ENCODE results near the gene PDX1.
A peak's percentile ranks its signal among the peaks of the same experiment; 100 is the strongest.

The PDX1 gene

DNA sequence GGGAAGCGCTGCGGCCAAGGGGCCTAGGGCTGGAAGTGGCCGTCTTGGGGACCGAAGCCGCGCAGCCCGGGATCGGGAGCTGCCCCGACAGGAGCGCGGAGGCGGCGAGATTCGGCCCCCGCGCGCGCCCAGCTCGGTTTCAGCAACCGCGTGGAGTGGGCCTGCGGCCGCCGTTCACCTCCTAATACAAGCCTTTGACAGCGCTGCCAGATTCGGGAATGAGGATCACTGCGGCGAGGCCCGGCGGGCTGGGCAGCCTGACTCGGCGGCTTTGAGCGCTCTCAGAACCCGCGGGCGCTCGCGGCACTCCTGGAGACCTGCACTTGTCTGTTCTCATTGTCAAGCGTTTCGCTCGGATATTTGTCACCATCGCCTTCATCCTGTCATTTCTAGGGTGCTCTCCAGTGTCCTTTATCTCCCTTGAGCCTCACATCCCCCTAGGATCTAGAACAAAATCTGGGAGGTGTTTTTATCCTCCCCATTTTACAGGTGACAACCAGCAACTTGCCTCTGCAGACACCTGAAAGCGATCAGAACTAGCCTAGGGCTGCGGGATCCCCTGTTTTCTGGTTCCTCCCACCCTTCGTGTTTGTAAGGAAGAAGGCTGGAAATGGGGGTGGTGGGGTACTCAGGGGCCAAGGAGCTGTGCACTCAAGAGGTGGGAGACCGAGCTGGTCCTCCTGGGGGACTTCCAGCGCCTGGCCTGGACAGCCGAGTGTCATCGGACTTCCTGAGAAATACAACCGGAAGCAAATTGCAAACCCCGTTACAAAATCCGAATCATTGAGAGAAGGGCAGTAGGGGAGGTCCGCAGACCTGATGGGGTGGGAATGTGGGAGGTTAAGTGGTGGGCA is 50.8 kb downstream of the PDX1 start:
- no peaks in the 10 kb centered on the region for H3K36me3 Mint-ChIP-seq (ENCODE audit: low read depth)
- H3K4me1 Mint-ChIP-seq: peaks cover 82% of the 10 kb centered on the region
- no peaks in the 10 kb centered on the region for H3K9me3 Mint-ChIP-seq
- DNase-seq: peak; percentile 46
- peaks cover 11% of the 10 kb centered on the region for H3K27me3 Mint-ChIP-seq (ENCODE audit: low read depth, poor library complexity)
- peak overlapping the region; percentile 96 for H3K27ac Mint-ChIP-seq
- H3K4me3 Mint-ChIP-seq: peak overlapping the region; percentile 97
- TF ChIP-seq, protein P1, sequence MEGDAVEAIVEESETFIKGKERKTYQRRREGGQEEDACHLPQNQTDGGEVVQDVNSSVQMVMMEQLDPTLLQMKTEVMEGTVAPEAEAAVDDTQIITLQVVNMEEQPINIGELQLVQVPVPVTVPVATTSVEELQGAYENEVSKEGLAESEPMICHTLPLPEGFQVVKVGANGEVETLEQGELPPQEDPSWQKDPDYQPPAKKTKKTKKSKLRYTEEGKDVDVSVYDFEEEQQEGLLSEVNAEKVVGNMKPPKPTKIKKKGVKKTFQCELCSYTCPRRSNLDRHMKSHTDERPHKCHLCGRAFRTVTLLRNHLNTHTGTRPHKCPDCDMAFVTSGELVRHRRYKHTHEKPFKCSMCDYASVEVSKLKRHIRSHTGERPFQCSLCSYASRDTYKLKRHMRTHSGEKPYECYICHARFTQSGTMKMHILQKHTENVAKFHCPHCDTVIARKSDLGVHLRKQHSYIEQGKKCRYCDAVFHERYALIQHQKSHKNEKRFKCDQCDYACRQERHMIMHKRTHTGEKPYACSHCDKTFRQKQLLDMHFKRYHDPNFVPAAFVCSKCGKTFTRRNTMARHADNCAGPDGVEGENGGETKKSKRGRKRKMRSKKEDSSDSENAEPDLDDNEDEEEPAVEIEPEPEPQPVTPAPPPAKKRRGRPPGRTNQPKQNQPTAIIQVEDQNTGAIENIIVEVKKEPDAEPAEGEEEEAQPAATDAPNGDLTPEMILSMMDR (IDR thresholded peaks at IDR 0.05): no peak

DNA sequence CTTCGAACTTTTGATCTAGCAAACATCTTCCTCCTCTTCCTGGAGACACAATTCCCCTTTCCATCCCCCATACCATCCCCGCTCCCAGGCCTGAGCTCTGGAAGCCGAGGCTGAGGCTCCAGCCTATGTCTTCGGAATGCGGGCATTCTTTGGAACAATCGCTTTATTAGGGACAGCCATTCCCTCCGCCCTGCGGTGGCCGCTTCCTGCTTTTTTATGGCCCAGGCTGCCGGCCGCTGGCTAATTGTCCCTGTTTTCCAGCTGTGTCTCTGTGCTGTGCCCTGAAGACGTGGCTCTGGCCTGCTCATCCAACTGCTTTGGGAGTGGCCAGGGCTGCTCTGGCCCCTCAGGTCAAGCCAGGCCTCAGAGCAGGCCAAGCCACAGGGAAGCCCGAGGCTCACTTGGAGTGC is 51.4 kb downstream of the PDX1 start:
- peak; percentile 67 for DNase-seq
- Mint-ChIP-seq H3K27ac (peak overlapping the region; percentile 96), H3K4me1 (peaks cover 82% of the 10 kb centered on the region), H3K9me3 (no peaks in the 10 kb centered on the region), H3K27me3 (ENCODE audit: low read depth, poor library complexity) (peaks cover 12% of the 10 kb centered on the region), H3K36me3 (ENCODE audit: low read depth) (no peaks in the 10 kb centered on the region), H3K4me3 (peak overlapping the region; percentile 97)
- TF ChIP-seq, protein P1 (IDR thresholded peaks at IDR 0.05): no peak

DNA sequence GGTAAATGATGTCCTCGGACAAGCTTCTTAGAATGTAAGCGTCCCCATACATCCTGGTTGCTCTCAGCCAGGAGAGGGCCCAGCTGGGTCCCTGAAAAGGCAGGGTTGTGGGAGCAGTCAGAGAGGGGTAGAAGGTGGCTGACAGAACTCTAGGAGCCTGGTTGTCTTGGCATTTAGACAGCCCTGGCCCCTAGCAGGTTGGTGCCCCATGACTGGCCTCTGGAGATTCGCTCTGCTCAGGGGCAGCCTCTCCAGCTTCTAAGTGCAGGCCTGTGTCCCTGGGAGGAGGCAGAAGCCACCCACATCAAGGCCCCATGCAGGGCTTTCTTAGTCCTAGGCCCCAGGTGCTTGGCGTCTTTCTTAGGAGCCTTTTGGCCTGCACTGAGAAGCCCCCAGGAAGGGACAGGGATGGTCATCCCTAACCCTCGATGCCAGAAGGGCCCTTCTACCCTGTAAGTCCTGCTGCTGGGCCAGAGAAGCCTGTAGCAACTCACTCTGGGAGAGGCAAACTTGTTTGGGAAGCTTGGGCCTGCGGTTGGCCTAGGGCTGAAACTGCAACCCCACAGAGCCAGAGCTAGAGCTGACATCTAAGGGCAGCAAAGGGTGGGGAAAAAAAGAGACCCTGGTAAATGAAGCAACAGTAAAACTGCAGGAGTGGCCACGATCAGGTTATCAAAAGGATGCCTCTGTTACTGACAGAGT is 52.1 kb downstream of the PDX1 start:
- Mint-ChIP-seq H3K9me3 (no peaks in the 10 kb centered on the region), H3K4me1 (peaks cover 86% of the 10 kb centered on the region), H3K27ac (peak overlapping the region; percentile 96), H3K4me3 (no peak overlapping the region), H3K36me3 (ENCODE audit: low read depth) (no peaks in the 10 kb centered on the region), H3K27me3 (ENCODE audit: low read depth, poor library complexity) (peaks cover 12% of the 10 kb centered on the region)
- no peak for DNase-seq
- TF ChIP-seq, protein P1 (IDR thresholded peaks at IDR 0.05): no peak

DNA sequence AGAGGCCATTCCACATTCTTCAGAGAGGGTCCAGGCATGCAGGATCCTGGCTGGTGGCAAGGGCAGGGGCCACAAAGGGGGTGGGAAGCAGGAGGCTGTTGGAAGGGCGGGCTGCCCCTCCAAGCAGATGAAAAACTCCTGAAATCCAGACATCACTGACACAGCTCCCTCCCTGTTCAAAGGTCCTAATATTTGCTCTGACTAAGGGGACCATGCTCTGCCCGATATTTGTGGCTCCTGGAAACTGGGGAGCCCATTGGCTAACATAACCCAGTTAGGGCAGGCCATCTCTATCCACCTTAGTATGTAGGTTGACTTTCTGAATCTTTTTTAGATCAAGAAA is 52.6 kb downstream of the PDX1 start:
- TF ChIP-seq, protein P1 (IDR thresholded peaks at IDR 0.05): no peak
- peaks cover 87% of the 10 kb centered on the region for H3K4me1 Mint-ChIP-seq
- no peak overlapping the region for H3K27ac Mint-ChIP-seq
- DNase-seq: no peak
- peaks cover 16% of the 10 kb centered on the region for H3K27me3 Mint-ChIP-seq (ENCODE audit: low read depth, poor library complexity)
- H3K9me3 Mint-ChIP-seq: no peaks in the 10 kb centered on the region
- no peak overlapping the region for H3K4me3 Mint-ChIP-seq
- no peaks in the 10 kb centered on the region for H3K36me3 Mint-ChIP-seq (ENCODE audit: low read depth)

DNA sequence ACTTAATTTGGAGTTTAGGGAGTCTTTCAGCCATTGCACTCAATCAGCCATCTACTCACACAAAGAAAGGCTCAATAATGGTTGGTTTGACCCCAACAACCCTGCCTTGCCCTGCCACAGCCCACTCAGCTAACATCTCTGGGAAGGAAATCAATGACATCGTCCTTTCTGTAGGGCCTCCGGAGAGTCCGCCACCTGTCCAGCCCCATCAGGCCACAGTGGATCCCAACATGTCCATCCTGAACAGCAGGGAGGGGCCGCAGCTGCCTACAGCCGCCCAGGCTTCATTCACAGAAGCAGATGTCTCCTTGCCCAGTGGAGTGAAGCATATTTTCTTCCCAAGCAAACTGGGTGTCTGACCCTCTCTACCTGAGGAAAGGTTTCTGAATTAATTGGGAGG is 53.5 kb downstream of the PDX1 start:
- peak overlapping the region; percentile 89 for H3K27ac Mint-ChIP-seq
- TF ChIP-seq, protein P1 (IDR thresholded peaks at IDR 0.05): no peak
- no peak overlapping the region for H3K4me3 Mint-ChIP-seq
- no peak for DNase-seq
- peaks cover 19% of the 10 kb centered on the region for H3K27me3 Mint-ChIP-seq (ENCODE audit: low read depth, poor library complexity)
- no peaks in the 10 kb centered on the region for H3K9me3 Mint-ChIP-seq
- H3K4me1 Mint-ChIP-seq: peaks cover 85% of the 10 kb centered on the region
- H3K36me3 Mint-ChIP-seq (ENCODE audit: low read depth): no peaks in the 10 kb centered on the region

Measured in nephron progenitor cell (in vitro differentiated cells).